ENCODE measurements around the gene VANGL1.

The VANGL1 gene

GRCh38 chr1:115669002-115669673, 27.4 kb downstream of the VANGL1 start:
- DNase-seq: no peak

- no peak for DNase-seq
Observed at GRCh38 chr1:115669886-115670285, 28.1 kb downstream of the VANGL1 start.

GRCh38 chr1:115670476-115671175, 28.9 kb downstream of the VANGL1 start:
- no peak for DNase-seq

GRCh38 chr1:115671176-115671934, 29.6 kb downstream of the VANGL1 start:
- no peak for DNase-seq

GRCh38 chr1:115672224-115673009, 30.6 kb downstream of the VANGL1 start:
- DNase-seq: no peak

GRCh38 chr1:115676498-115677181, 34.9 kb downstream of the VANGL1 start:
- no peak for DNase-seq

- no peak for DNase-seq
Observed at GRCh38 chr1:115677182-115677555, 35.4 kb downstream of the VANGL1 start.

- DNase-seq: no peak
Observed at GRCh38 chr1:115677565-115677964, 35.8 kb downstream of the VANGL1 start.

- DNase-seq: no peak
Observed at GRCh38 chr1:115678141-115678540, 36.4 kb downstream of the VANGL1 start.

- no peak for DNase-seq
Observed at GRCh38 chr1:115679141-115679611, 37.4 kb downstream of the VANGL1 start.

GRCh38 chr1:115680730-115681111, 39.0 kb downstream of the VANGL1 start:
- no peak for DNase-seq

GRCh38 chr1:115682792-115683191, 41.0 kb downstream of the VANGL1 start:
- no peak for DNase-seq

- no peak for DNase-seq
Observed at GRCh38 chr1:115685029-115685705, 43.4 kb downstream of the VANGL1 start.

GRCh38 chr1:115687744-115688143, 46.0 kb downstream of the VANGL1 start:
- DNase-seq: no peak

- no peak for DNase-seq
Observed at GRCh38 chr1:115690972-115691371, 49.2 kb downstream of the VANGL1 start.

GRCh38 chr1:115692224-115692623, 50.5 kb downstream of the VANGL1 start:
- no peak for DNase-seq

- no peak for DNase-seq
Observed at GRCh38 chr1:115694805-115695204, 53.0 kb downstream of the VANGL1 start.

GRCh38 chr1:115697619-115698018, 55.8 kb downstream of the VANGL1 start:
- DNase-seq: no peak

- no peak for DNase-seq
Observed at GRCh38 chr1:115701090-115701489, 59.3 kb downstream of the VANGL1 start.

- DNase-seq: no peak
Observed at GRCh38 chr1:115702959-115703358, 61.2 kb downstream of the VANGL1 start.

GRCh38 chr1:115705085-115705951, 63.5 kb downstream of the VANGL1 start:
- DNase-seq: no peak

All from CD4-positive, alpha-beta T cell treated with Interleukin-15 for 1 hour (primary cell).